Fibroblast of the conjunctiva (primary cell): ENCODE data around the gene MFAP2.
A peak's percentile ranks its signal among the peaks of the same experiment; 100 is the strongest.

Source experiments
- DNase-seq: peaks from one replicate; pipeline ENCODE4 v3.0.0-alpha.2; 2010; ENCODE audit warnings: low read depth

MFAP2 gene

DNA sequence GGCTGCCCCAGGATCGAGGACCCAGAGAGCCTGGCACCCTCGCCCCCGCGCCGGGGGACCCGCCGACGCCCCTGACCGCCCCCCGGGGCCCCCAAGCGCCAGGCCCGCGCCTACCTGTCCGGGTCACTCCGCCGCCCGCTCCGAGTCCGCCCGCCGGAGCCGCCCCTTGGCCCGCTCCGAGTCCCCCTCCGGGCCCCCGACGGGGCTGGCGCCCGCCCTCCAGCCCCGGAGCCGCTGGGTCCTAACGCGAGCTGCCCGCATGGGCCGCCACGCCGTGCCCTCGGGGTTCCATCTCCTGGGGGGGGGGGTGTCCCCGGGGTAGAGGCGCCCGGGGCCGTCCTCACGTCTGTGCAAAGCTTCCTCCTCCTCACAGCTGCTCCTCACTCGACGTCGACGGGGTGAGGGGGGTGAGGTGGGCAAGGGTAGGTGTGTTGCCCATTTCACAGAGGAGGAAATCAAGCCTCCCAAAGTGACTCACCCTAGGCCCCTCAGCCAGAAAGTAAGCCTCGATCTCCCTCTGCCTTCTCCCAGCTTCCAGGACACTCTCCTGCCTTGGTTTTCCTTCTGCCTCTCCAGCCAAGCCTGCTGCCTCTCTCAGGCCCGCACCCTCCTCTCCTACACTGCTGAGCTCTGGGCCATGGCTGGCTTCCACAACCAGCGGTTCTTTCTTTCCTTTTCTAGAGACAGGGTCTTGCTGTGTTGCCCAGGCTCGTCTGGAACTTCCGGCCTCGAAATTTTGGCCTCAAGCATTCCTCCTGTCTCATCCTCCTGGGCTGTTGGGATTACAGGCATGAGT is at the start of gene MFAP2:
Gene MFAP2 (minus strand): TSS at position 148 of the 796 bp plus-strand sequence. CDS start 2,347 bp downstream, outside the sequence.
- no peak for DNase-seq

GRCh38 chr1:17030206-17030605 is 49.8 kb upstream of the MFAP2 start:
- no peak for DNase-seq

DNA sequence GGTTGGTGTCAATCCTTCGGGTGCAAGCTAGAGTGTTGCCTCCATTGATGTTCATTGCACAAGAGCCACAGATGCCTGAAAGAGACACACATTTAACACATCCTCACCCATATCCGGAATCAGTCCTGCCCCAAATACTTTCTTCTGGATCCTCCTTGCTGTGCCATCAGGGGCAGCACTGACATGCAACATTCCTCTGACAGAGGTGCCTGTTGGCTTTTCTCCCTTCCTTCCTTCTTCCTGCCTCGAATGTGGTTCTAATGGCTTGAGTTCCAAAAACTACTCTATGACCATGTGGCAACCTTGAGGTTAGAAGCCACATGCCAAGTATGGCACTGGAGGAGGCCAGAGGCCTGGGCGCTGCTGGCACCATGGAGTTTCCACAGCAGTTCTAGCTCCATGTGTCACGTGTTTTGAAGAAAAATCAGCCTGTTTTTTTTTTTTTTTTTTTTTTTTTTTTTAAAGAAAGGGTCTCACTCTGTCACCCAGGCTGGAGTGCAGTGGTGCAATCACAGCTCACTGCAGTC is 48.3 kb upstream of the MFAP2 start:
- DNase-seq: no peak

DNA sequence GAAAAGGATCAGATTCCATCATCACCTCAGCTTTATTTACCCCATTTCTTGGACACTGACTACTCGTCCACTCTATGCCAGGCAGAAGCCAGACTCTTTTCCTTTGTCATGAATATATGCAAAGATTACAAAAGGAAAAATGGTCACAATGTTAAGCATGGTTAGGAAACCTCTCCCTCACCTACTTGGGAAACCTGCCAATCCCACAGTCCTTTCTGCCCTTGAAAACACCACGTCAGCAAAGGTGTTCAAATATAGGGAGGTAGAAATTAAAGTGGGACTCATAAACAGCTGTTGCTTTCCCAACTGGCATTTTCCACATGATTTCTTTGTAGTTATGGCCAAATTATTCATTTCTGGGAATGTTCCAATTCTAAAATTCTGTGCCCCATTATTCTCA is 47.5 kb upstream of the MFAP2 start:
- DNase-seq: no peak

GRCh38 chr1:17027403-17027802 is 47.0 kb upstream of the MFAP2 start:
- peak; percentile 49 for DNase-seq

DNA sequence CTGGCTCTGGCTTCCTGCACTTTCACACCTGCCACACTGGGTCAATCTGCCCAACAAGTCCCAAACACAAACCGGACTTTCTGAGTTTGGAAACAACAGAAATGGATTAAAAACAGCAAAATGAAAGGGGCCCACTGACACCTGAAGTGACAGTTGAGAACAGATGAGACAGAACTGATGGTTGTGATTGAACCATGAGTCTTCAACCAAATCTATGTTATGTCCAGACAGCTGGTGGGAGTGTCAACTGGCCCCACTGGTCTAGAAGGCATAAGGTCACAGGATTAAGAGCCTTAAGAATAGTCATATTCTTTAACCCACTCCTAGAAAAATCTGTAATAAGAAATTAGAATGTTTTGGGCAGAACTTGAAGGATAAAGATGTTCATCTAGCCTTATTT is 44.3 kb upstream of the MFAP2 start:
- DNase-seq: no peak

DNA sequence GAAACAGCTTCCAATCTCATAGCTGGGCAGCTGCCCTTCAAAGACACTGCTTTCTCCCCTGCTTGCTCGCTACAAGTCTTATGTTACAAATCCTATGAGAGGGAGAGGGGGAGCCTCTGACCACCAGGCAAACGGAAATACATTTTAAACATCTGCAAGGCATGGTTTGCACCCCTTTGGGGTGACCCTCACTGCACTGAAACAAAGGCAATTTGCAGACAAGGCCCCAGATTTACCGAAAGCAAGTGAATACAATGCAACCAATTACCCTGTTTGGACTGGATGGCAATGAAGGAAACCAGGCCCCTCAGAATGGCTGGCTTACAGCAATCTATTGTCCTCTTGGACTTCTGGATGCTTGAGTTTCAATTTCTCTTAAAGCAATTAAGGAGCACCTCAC is 43.2 kb upstream of the MFAP2 start:
- DNase-seq: no peak

DNA sequence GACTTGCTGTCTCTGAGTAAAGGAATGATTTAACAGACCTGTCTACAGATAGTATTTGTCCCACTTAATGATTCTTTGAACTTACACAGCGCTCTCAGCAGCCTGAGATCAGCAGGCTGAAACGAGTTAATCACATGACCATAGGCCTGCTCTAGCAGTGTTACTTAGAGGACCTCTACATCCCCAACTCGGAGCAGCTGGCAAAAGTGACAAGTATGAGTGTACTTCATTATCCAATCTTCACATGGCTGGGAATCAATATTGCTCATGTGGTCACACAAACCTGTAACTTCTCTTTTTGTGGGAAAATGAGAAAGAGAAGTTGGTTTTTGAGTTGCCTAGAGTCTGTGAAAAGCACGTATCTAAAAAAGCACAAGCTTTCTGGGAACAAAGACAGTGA is 42.7 kb upstream of the MFAP2 start:
- no peak for DNase-seq

DNA sequence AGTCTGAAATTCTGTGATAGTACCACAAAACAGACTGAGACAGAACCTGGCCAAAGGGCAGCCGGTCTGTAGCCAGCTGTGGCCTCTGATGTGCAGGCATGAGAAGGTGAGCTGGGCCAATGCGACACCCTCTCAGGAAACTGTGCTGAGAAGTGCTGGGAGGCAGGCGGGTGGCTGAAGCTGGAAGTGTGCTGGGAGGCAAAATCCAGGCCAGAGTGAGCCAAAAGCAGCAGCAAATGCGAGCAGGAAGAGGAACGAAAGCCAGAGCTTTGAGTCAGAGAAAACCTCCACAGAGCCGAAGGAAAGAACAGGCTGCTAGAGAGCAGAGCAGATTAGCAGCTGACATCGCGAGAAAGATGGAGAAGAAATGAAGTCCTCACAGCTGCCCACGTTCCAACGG is 41.5 kb upstream of the MFAP2 start:
- no peak for DNase-seq

DNA sequence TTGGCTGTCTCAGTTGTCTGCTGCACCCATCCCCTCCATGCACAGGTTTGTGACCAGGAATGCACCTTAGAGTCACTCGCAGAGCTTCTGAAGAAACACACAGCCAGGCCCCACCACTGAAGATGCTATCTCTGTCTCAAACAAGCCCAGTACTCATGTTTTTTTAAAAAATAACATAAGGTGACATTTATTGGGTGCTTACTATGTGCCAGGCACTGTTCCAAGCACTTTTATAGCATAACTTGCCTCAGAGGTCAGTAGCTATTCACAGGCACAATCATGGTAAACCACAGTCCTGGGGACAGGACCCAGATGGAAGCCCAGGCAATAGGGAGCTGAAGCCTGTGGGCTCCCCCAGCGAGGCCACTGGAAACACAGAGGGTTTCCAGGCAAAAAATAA is 40.1 kb upstream of the MFAP2 start:
- no peak for DNase-seq

- DNase-seq: no peak
Observed at GRCh38 chr1:17018849-17019248, 38.4 kb upstream of the MFAP2 start.

- DNase-seq: no peak
Observed at GRCh38 chr1:17017435-17017834, 37.0 kb upstream of the MFAP2 start.

DNA sequence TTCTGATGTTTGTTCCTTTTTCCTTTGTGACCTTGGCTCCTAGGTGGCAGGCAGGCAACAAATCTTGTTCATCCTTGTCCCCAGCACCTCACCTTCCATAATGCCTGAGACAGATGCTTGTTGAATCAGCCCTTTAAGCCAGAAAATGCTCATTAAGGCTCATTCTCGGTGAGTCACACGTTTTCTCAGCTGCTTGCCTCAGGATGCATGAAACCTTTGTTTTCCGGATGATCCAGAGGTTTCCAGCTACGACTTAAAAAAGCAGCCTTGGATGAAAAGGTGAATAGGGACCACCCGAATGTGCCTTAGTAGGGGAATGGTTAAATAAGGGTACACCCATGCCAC is 35.9 kb upstream of the MFAP2 start:
- DNase-seq: no peak

DNA sequence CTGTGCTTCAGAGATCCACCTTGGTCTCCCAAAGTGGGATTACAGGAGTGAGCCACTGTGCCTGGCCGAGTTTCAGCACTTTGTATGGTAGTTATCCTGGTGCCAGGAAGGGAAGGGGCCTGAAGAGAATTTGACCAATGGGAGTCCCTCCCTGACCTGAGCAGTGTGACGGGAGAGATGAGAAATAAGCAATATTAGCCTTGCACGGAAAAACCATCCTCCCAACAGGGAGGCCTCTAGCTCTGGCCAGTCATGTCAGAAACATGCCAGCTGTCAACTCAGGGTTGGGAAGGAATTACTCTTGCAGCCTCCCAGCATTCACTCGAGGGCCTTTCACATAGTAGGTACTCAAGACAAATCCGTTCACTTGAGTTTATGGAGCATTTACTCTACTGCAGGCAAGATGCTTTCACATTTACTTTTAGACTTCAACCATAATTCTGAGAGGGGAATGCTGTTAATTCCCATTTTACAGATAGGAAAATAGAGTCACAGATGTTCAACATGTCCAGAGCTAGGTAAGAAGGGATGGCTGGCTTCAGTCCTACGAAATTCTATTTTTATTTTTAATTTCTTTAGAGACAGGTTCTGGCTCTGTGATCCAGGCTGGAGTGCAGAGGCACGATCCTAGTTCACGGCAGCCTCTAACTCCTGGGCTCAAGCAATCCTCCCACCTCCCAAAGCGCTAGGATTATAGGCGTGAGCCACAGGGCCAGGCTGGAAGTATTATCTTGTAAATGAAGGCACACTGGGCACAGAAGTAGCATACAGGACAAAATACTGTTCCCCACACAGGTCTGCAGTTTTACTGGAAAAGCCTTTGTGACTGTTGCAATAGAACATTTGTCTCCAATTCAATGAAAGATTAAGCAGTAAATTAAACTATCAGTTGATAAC is 34.5 kb upstream of the MFAP2 start:
- no peak for DNase-seq

GRCh38 chr1:17013491-17014320 is 33.3 kb upstream of the MFAP2 start:
- DNase-seq: no peak

GRCh38 chr1:17012775-17013490 is 32.5 kb upstream of the MFAP2 start:
- no peak for DNase-seq

DNA sequence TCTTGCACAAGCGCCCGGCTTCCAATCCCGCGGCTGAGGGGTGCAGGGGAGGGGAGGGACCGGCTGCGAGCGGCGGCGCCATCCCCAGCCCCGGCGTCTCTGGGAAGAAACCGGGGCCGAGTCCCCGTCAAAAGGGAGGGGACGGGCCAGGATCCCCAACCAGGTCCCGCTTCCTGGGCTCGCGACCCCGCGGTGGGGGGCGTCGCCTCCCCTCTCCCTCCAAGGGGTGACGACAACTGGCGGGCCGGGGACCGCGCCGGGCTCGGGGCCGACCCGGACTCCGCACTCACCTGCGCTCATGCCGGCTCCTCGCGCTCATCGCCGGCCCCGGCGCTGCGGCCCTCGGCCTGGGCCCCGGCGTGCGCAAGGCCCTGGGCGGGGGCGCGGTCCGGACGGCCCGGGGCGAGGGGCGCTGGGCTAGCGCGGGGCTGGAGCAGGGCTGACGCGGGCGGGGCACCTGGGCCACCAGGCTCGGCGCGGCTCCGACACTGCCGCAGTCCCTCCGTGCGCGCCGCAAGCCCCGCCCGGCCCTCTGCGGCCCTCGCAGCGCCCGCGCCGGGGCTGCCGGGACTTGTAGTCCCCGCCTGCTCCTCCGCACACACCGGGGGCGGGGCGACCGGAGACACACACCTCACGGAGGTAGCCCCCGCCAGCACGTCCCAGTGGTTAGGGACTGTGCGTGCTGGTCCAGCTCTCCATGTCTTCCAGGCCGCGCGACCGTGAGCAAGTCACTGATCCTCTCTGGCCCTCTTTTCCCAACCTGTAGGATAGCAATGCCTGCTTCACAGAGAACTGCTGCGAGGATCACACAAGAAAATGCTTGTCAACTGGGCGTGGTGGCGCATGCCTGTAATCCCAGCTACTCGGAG is 31.3 kb upstream of the MFAP2 start, which contains the start of gene ATP13A2:
Gene ATP13A2 (minus strand): TSS at position 490 of the 869 bp plus-strand sequence. CDS start 190 bp downstream, at position 300.
- peak; percentile 48 for DNase-seq

DNA sequence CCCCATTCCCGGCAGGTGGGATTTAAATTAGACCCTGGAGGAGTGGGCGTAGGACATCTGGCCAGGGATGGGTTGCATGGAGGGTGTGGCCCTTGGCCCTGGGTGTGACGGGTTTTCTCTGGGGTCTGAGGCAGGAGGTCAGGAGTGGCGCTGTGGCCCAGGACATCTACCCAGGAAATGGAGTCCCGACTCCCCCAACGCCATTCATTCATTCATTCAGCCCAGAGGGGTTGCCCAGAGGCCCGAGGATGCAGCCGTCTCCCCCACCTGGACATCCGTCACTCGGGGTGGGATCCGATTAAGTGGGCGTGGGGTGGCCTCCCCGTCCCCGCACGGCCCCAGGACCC is 30.6 kb upstream of the MFAP2 start:
- no peak for DNase-seq

- DNase-seq: no peak
Observed at GRCh38 chr1:17009706-17010105, 29.3 kb upstream of the MFAP2 start.

DNA sequence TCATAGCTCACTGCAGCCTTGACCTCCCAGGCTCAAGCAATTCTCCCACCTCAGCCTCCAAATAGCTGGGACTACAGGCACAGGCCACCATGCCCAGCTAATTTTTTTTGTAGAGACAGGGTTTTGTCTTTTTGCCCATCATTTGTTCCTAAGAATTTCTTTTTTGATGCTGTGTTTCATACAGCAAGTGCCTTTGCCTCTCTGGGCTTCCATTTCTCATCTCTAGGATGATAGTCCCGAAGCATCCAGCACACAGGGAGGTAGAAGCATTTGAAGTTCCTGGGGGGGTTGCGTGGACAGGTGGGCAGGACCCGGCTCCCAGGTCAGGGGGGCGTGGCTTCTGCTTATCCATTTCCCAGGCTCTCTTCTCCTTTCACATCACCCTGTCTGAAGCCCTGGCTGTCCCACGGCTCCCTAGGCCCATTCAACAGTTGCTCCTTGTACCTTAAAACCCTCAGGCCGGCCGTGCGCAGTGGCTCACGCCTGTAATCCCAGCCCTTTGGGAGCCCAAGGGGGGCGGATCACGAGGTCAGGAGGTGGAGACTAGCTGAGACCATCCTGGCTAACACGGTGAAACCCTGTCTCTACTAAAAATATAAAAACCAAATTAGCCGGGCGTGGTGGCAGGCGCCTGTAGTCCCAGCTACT is 27.9 kb upstream of the MFAP2 start:
- DNase-seq: no peak
